ENCODE results near the gene PNKP.
"Not testable (repeated sequence)": the region's sequence is repeated elsewhere in the genome, so short reads cannot be mapped to it uniquely, and the experiment has no call there.

The PNKP gene

GRCh38 chr19:49845414-49845813 lies 22.0 kb downstream of the PNKP start:
- no peak for DNase-seq (ENCODE audit: low spot score)

GRCh38 chr19:49844138-49845095 lies 23.0 kb downstream of the PNKP start:
- no peak for DNase-seq (ENCODE audit: low spot score)

- DNase-seq (ENCODE audit: low spot score) = no peak
Measured at GRCh38 chr19:49843265-49843664, 24.1 kb downstream of the PNKP start.

- DNase-seq (ENCODE audit: low spot score) = no peak
Measured at GRCh38 chr19:49840736-49841249, 26.6 kb downstream of the PNKP start.

- DNase-seq (ENCODE audit: low spot score) = no peak
Measured at GRCh38 chr19:49840321-49840720, 27.1 kb downstream of the PNKP start.

GRCh38 chr19:49839713-49840112 lies 27.7 kb downstream of the PNKP start:
- DNase-seq (ENCODE audit: low spot score) = no peak

GRCh38 chr19:49838885-49839588 lies 28.3 kb downstream of the PNKP start:
- no peak for DNase-seq (ENCODE audit: low spot score)

GRCh38 chr19:49837425-49837824 lies 30.0 kb downstream of the PNKP start:
- DNase-seq (ENCODE audit: low spot score) = no peak

GRCh38 chr19:49837009-49837310 lies 30.4 kb downstream of the PNKP start:
- no peak for DNase-seq (ENCODE audit: low spot score)

GRCh38 chr19:49836176-49837008 lies 31.0 kb downstream of the PNKP start:
- no peak for DNase-seq (ENCODE audit: low spot score)

GRCh38 chr19:49835562-49835961 lies 31.8 kb downstream of the PNKP start:
- no peak for DNase-seq (ENCODE audit: low spot score)

- no peak for DNase-seq (ENCODE audit: low spot score)
Measured at GRCh38 chr19:49833599-49833998, 33.8 kb downstream of the PNKP start.

- DNase-seq (ENCODE audit: low spot score) = no peak
Measured at GRCh38 chr19:49832556-49832955, 34.8 kb downstream of the PNKP start.

- no peak for DNase-seq (ENCODE audit: low spot score)
Measured at GRCh38 chr19:49831592-49831991, 35.8 kb downstream of the PNKP start.

- DNase-seq (ENCODE audit: low spot score) = no peak
Measured at GRCh38 chr19:49830766-49831165, 36.6 kb downstream of the PNKP start.

- no peak for DNase-seq (ENCODE audit: low spot score)
Measured at GRCh38 chr19:49829721-49830120, 37.7 kb downstream of the PNKP start.

- no peak for DNase-seq (ENCODE audit: low spot score)
Measured at GRCh38 chr19:49829200-49829599, 38.2 kb downstream of the PNKP start.

- no peak for DNase-seq (ENCODE audit: low spot score)
Measured at GRCh38 chr19:49827034-49827433, 40.3 kb downstream of the PNKP start.

- no peak for DNase-seq (ENCODE audit: low spot score)
Measured at GRCh38 chr19:49824662-49825061, 42.7 kb downstream of the PNKP start.

- no peak for DNase-seq (ENCODE audit: low spot score)
Measured at GRCh38 chr19:49823472-49823871, 43.9 kb downstream of the PNKP start.

- DNase-seq (ENCODE audit: low spot score) = no peak
Measured at GRCh38 chr19:49820125-49820524, 47.3 kb downstream of the PNKP start.

- not testable (repeated sequence) for DNase-seq (ENCODE audit: low spot score)
Measured at GRCh38 chr19:49819452-49820115, 47.8 kb downstream of the PNKP start.

Measured in Ammon's horn (tissue), 1 donor.